Brain microvascular endothelial cell (primary cell): ENCODE results near the gene ETS1.
A peak's percentile ranks its signal among the peaks of the same experiment; 100 is the strongest.

Experiments
- DNase-seq: peaks from one replicate; pipeline ENCODE4 v3.0.0-alpha.2; 2020
- H3K27ac ChIP-seq: fragments of 250-450 bp; sonication (Bioruptor Pico); 2 replicates; pipeline ENCODE4 v1.5.1; 2020; ENCODE audit warnings: mild to moderate bottlenecking, moderate library complexity
- H3K27me3 ChIP-seq: fragments of 250-450 bp; sonication (Bioruptor Pico); replicated peaks from 2 replicates; pipeline ENCODE4 v1.5.1; 2020; ENCODE audit warnings: mild to moderate bottlenecking
- H3K36me3 ChIP-seq: fragments of 250-450 bp; sonication (Bioruptor Pico); replicated peaks from 2 replicates; pipeline ENCODE4 v1.5.1; 2020; ENCODE audit warnings: mild to moderate bottlenecking
- H3K4me3 ChIP-seq: 2 replicates; pipeline ENCODE4 v1.5.1; 2011; ENCODE audit warnings: low read depth, mild to moderate bottlenecking, control low read depth, low read length, moderate library complexity
- CTCF ChIP-seq: IDR thresholded peaks from 2 replicates; pipeline ENCODE4 v1.5.1; 2011; ENCODE audit warnings: low read depth, mild to moderate bottlenecking, moderate library complexity, low read length, control low read depth, inconsistent platforms; ENCODE audit errors: missing control alignments
- in situ Hi-C: cut with HindIII; loops from 2 replicates; pipeline ENCODE4 v1.10.0; 2017; ENCODE audit warnings: low sequenced_read_pairs, low pct_ligation_motif_present

The ETS1 gene

DNA sequence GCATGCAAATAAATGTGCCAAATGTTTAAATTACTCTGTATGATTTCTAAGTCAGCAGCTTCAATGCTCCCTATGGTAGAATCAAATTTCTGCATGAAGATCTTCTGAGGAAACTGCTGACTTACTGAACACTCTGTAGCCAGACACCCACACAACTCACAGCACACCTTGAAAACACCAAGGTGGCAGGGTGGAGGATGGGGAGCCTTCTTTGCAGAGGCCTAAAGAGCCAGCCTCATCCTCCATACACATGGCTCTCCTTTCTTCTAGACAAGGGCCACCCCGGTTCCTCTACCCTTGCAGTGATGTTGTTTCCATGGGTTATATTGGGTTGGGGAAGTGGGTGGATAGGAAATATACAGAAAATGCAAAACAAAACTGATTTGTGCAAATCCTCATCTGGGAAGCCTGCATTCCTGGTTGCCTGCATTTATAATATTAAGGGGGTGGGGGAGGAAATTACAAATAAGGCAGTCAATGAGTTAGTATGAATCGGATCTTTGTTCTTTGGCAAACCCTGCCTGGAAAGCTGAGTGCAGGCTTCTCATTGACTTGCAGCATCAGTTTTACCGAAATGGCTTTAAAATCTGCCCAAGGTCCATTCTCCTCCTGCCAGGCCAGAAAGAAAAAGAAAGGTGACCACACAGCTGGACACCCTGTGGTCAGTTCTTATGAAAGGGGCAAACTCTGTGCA is 15.8 kb upstream of the ETS1 start:
- Histone ChIP-seq H3K4me3 (no peak overlapping the region), H3K27me3 (no peaks in the 10 kb centered on the region), H3K27ac (no peak overlapping the region), H3K36me3 (no peaks in the 10 kb centered on the region)
- no peak for TF ChIP-seq CTCF
- DNase-seq, result no peak
- in situ Hi-C loops, result no loop called here

GRCh38 chr11:128599729-128600128 is 12.4 kb upstream of the ETS1 start:
- TF ChIP-seq CTCF, result no peak
- in situ Hi-C loops, result no loop called here
- no peaks in the 10 kb centered on the region for H3K36me3 ChIP-seq
- DNase-seq, result peak; percentile 66
- no peak overlapping the region for H3K4me3 ChIP-seq
- H3K27me3 ChIP-seq, result no peaks in the 10 kb centered on the region
- no peak overlapping the region for H3K27ac ChIP-seq

DNA sequence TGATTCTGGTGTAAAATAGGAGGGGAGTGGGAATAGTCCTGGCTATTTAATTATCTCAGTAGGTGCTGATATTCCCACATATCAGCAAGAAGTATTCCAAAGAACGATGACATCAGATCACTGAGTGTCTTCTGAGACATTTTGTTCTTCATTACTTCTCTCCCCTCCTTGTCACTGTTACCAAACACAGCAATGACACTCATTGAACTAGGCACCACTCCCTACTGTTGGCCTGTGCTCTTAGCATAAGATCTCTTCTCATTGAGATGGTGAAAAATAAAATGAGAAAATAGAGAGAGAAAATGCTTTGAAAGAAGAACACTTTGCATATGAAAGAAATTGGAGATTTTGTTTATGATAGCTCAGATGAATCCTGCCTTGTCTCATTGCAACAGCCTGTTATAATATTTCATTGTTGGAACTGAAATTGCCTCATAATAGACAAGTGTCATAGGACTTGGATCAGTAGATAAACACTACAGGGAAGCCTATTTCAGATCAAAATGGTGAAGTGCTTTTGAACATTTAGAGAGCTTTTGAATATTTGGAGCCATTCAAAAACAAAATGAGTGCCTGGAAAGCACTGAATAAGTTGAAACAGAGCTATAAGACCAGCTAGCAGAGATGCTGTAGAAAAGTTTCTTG is 11.3 kb upstream of the ETS1 start:
- in situ Hi-C loops, result no loop called here
- Histone ChIP-seq H3K27me3 (no peaks in the 10 kb centered on the region), H3K27ac (no peak overlapping the region), H3K4me3 (no peak overlapping the region), H3K36me3 (no peaks in the 10 kb centered on the region)
- TF ChIP-seq CTCF, result no peak
- no peak for DNase-seq

DNA sequence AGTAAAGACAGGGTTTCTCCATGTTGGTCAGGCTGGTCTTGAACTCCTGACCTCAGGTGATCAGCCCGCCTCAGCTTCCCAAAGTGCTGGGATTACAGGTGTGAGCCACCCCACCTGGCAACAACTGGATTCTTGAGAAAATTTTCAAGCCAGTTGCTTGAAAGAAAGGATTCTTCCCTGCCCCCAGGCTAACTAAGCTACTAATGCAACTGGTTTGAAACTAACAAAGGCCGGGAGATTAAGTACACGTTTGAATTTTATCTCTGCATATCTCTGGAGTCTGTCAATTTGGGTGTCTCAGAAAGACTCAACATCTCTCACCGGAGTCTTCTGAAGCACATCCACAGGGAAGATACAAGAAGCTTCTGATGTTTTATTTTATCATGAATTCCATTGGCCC is 10.7 kb upstream of the ETS1 start:
- Histone ChIP-seq H3K36me3 (no peaks in the 10 kb centered on the region), H3K27ac (no peak overlapping the region), H3K4me3 (no peak overlapping the region), H3K27me3 (no peaks in the 10 kb centered on the region)
- in situ Hi-C loops, result no loop called here
- no peak for TF ChIP-seq CTCF
- no peak for DNase-seq

DNA sequence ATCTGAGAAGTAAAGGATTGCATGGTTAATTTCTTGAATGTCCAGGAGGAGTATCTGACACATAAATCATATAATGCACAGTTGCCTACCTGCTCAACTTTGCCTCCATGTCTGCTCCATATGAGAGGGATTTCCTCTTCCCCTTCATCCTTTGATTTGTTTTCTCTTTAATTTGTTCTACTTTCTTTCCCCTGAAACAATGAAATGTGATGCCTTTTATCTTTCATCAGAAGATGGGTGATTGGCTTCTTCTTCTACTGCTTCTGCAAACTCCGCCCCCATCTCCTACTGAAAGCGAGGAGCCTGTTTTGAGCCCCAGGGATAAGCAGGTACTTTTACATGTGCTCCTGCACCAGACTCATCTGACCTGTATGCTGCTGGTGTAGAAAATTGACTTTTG is 9.9 kb upstream of the ETS1 start:
- Histone ChIP-seq H3K27me3 (no peaks in the 10 kb centered on the region), H3K4me3 (no peak overlapping the region), H3K36me3 (no peaks in the 10 kb centered on the region), H3K27ac (no peak overlapping the region)
- in situ Hi-C loops, result no loop called here
- TF ChIP-seq CTCF, result no peak
- DNase-seq, result no peak

- DNase-seq, result no peak
- Histone ChIP-seq H3K4me3 (no peak overlapping the region), H3K36me3 (no peaks in the 10 kb centered on the region), H3K27me3 (no peaks in the 10 kb centered on the region), H3K27ac (no peak overlapping the region)
- no peak for TF ChIP-seq CTCF
- in situ Hi-C loops, result no loop called here
These were observed 8.9 kb upstream of the ETS1 start for GRCh38 chr11:128596250-128596649.
